Regular cardiac myocyte (primary cell): Measurements from ENCODE around the gene DDX59. TPM values are rescaled to one million over a fixed set of nuclear protein-coding genes. Genes with fewer than 3 reads are reported as not detected.

Source experiments
- total RNA-seq: library from RNA; depleted of rRNA; stranded (reverse); fragments of >200 nt; gene quantifications from 2 replicates; pipeline ENCODE4 v1.2.3, GENCODE V29; 2014

Gene DDX59
- total RNA-seq = 15.8 and 16.5 TPM in 2 replicates

GRCh38 chr1:200669314-200670241, at the start of gene DDX59:
Gene DDX59, minus strand, starts transcription at chr1:200669907. Its CDS starts 3,167 bp downstream, at chr1:200666740.

GRCh38 chr1:200620273-200621131, 49.2 kb downstream of the DDX59 start, which contains the start of gene KIF14:
Gene KIF14, minus strand, starts transcription at chr1:200620751. Its CDS starts 2,028 bp downstream, at chr1:200618723.

Other genes starting within 250 kb of the DDX59 start
- 2.0 and 17.1 TPM in 2 replicates for gene KIF14, start 49.2 kb downstream of the DDX59 start, total RNA-seq
- gene CAMSAP2, start 69.0 kb upstream of the DDX59 start, total RNA-seq = 21.7 and 23.1 TPM in 2 replicates
- not detected in 2 replicates for gene GPR25, start 203.1 kb upstream of the DDX59 start, total RNA-seq
- gene INAVA, start 225.0 kb upstream of the DDX59 start, total RNA-seq = under 0.01 and 0.19 TPM in 2 replicates